Measurements from ENCODE around the gene KRTAP20-1. TPM values are rescaled to one million over a fixed set of nuclear protein-coding genes. Genes with fewer than 3 reads are reported as not detected.

The KRTAP20-1 gene
- total RNA-seq: not detected in 2 replicates

DNA sequence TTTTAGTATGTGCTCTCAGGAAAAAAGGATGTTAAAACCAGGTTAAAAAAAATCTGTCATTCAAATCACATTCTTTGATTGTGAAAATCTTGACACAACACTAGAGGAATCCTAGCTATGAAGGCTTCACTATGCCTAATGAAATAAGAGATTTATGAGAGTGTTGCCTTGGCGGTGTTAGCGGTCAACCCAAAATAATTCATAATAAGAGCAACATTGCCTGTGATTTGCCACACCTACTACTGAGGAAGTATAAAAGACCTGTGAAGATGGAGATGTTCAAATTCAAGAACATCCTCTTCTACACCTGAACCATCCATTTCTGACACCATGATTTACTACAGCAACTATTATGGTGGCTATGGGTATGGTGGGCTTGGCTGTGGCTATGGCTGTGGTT lies at the start of gene KRTAP20-1:
Gene KRTAP20-1, plus strand, starts transcription at position 301 of the 400 bp plus-strand sequence. Its CDS starts 30 bp downstream, at position 331.

GRCh38 chr21:30590297-30590696 lies 25.9 kb upstream of the KRTAP20-1 start, which contains the start of gene KRTAP22-2:
KRTAP22-2 (minus strand) TSS chr21:30590397.

GRCh38 chr21:30592140-30592539 lies 24.1 kb upstream of the KRTAP20-1 start, which contains the start of gene KRTAP6-3:
KRTAP6-3 (plus strand) TSS chr21:30592440; CDS start chr21:30592446, 6 bp downstream.

DNA sequence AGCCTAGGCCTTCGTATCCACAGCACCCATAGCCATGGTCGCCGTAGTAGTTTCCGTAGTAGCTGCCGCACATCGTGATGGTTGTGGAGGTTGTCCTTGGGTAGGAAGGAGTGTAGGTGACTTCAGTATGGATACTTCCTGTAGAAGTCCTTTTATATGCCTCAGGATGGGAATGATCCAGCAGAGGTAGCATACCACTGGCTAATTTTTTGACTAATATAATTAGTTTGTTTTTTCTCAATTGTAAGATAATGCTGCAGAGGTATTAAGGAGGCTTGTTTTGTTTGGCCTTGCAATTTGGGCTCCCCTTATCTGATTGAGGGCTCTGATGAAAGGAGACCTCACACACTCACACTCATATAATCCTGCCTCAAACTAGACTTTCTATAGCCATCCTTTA lies 17.4 kb upstream of the KRTAP20-1 start, which contains the start of gene KRTAP6-2:
Gene KRTAP6-2, minus strand, starts transcription at position 101 of the 400 bp plus-strand sequence. Its CDS starts 28 bp downstream, at position 73.

GRCh38 chr21:30600787-30601186 lies 15.4 kb upstream of the KRTAP20-1 start, which contains the start of gene KRTAP22-1:
KRTAP22-1 (plus strand) TSS chr21:30601087.

GRCh38 chr21:30613836-30614235 lies 2.4 kb upstream of the KRTAP20-1 start, which contains the start of gene KRTAP6-1:
KRTAP6-1 (minus strand) TSS chr21:30613930; CDS start chr21:30613904, 26 bp downstream.

DNA sequence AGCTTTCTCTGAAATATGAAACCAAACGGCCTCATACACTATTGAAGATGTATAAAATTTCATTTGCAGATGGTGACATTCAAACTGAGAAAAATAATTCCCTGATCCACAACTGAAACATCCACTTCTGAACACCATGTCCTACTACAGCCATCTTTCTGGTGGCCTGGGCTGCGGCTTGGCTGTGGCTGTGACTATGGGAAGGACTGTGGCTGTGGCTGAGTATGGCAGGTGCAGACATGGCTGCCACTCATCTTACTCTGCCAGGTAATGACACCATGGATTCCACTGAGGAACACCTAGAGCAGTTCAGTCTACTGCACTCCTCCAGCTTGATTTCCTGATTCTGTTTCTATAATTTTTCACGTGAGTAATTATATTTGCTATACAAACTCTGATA lies 4.3 kb downstream of the KRTAP20-1 start, which contains the start of gene KRTAP20-4:
Gene KRTAP20-4, plus strand, starts transcription at position 106 of the 400 bp plus-strand sequence.

DNA sequence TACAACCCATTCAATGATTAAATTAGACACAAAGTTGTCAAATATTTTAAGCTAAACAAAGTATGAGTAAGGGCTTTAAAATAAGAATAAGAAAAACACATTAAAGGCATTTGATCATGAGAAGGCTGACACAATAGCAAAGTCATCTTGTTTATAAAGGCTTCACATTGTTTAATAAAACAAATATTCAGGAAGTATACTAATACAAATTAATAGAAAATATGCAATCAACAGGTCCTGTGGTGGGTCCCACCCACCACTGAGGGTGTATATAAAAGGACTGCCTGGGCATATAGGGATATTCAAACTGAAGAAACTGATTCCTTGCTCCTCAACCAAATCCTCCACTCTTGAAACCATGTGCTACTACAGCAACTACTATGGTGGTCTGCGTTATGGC lies 18.7 kb downstream of the KRTAP20-1 start, which contains the start of gene KRTAP20-2:
Gene KRTAP20-2, plus strand, starts transcription at position 301 of the 400 bp plus-strand sequence. Its CDS starts 58 bp downstream, at position 359.

DNA sequence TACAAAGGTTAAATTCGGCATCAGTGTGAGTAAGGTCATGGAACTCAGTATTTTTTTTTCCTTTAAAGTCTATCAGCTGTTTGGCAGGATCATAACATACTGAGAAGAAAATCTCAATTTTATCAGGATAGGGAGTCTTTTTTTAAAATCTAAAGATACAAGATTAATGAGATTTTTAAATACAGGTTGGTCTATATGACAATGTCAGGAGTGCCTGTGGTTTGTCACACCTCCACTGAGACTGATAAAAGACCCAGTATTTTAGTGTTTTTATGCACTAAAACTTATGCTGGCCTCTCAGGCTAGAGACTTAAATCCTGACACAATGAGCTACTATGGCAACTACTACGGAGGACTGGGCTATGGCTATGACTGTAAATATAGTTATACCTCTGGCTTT lies 26.3 kb downstream of the KRTAP20-1 start, which contains the start of gene KRTAP20-3:
Gene KRTAP20-3, plus strand, starts transcription at position 301 of the 400 bp plus-strand sequence.

Other genes starting within 250 kb of the KRTAP20-1 start
- gene KRTAP13-2, start 244.2 kb upstream of the KRTAP20-1 start, total RNA-seq: not detected in 2 replicates
- not detected in 2 replicates for gene KRTAP13-1, start 220.4 kb upstream of the KRTAP20-1 start, total RNA-seq
- gene KRTAP13-3, start 190.5 kb upstream of the KRTAP20-1 start, total RNA-seq: not detected in 2 replicates
- not detected in 2 replicates for gene KRTAP13-4, start 186.2 kb upstream of the KRTAP20-1 start, total RNA-seq
- not detected in 2 replicates for gene KRTAP15-1, start 176.2 kb upstream of the KRTAP20-1 start, total RNA-seq
- gene KRTAP19-1, start 136.1 kb upstream of the KRTAP20-1 start, total RNA-seq: not detected in 2 replicates
- not detected in 2 replicates for gene KRTAP19-2, start 129.0 kb upstream of the KRTAP20-1 start, total RNA-seq
- gene KRTAP19-3, start 124.4 kb upstream of the KRTAP20-1 start, total RNA-seq: not detected in 2 replicates
- not detected in 2 replicates for gene KRTAP19-4, start 119.3 kb upstream of the KRTAP20-1 start, total RNA-seq
- gene KRTAP19-5, start 114.3 kb upstream of the KRTAP20-1 start, total RNA-seq: not detected in 2 replicates
- gene KRTAP19-6, start 74.6 kb upstream of the KRTAP20-1 start, total RNA-seq: not detected in 2 replicates
- not detected in 2 replicates for gene KRTAP19-7, start 55.1 kb upstream of the KRTAP20-1 start, total RNA-seq
- not detected in 2 replicates for gene KRTAP22-2, start 26.0 kb upstream of the KRTAP20-1 start, total RNA-seq
- gene KRTAP6-3, start 24.0 kb upstream of the KRTAP20-1 start, total RNA-seq: not detected in 2 replicates
- gene KRTAP6-2, start 17.5 kb upstream of the KRTAP20-1 start, total RNA-seq: not detected in 2 replicates
- gene KRTAP22-1, start 15.3 kb upstream of the KRTAP20-1 start, total RNA-seq: not detected in 2 replicates
- gene KRTAP6-1, start 2.5 kb upstream of the KRTAP20-1 start, total RNA-seq: not detected in 2 replicates
- gene KRTAP20-4, start 4.2 kb downstream of the KRTAP20-1 start, total RNA-seq: not detected in 2 replicates
- gene KRTAP20-2, start 18.8 kb downstream of the KRTAP20-1 start, total RNA-seq: not detected in 2 replicates
- gene KRTAP20-3, start 26.4 kb downstream of the KRTAP20-1 start, total RNA-seq: not detected in 2 replicates
- gene KRTAP21-3, start 102.4 kb downstream of the KRTAP20-1 start, total RNA-seq: not detected in 2 replicates
- gene KRTAP21-2, start 130.8 kb downstream of the KRTAP20-1 start, total RNA-seq: not detected in 2 replicates
- gene KRTAP21-1, start 139.0 kb downstream of the KRTAP20-1 start, total RNA-seq: not detected in 2 replicates
- gene KRTAP8-1, start 196.8 kb downstream of the KRTAP20-1 start, total RNA-seq: not detected in 2 replicates
- gene KRTAP7-1, start 213.3 kb downstream of the KRTAP20-1 start, total RNA-seq: not detected in 2 replicates

Measured in smooth muscle cell of the pulmonary artery (primary cell).